Measurements from ENCODE around the gene NPSR1. TPM values are rescaled to one million over a fixed set of nuclear protein-coding genes. Genes with fewer than 3 reads are reported as not detected.
"Not testable (repeated sequence)": the region's sequence is repeated elsewhere in the genome, so short reads cannot be mapped to it uniquely, and the experiment has no call there.

The NPSR1 gene
- polyA plus RNA-seq, 1 of the 3 experiments (the other 2 are of a cell fraction), result not detected

GRCh38 chr7:34851431-34851830 lies 193.4 kb downstream of the NPSR1 start:
- Histone ChIP-seq H2AFZ (ENCODE audit: low read depth) (no peak overlapping the region), H3K9me2 (no peaks in the 10 kb centered on the region), H3K27ac (ENCODE audit: low read depth in 2 of 2, low read length in 1 of 2) (no peak overlapping the region), H3K4me3 (ENCODE audit: low read depth in 2 of 2, low read length in 1 of 2) (no peak overlapping the region), H3K36me3 (replicated peaks in 1 of 2; ENCODE audit: control insufficient read depth in 1 of 2, insufficient read depth in 2 of 2, low read length in 1 of 2) (no peaks in the 10 kb centered on the region), H3K27me3 (ENCODE audit: insufficient read depth) (no peaks in the 10 kb centered on the region), H3K9me3 (no peaks in the 10 kb centered on the region), H3K4me2 (no peak overlapping the region), H3K79me2 (ENCODE audit: insufficient read depth) (no peaks in the 10 kb centered on the region), H3K9ac (no peak overlapping the region), H4K20me1 (ENCODE audit: insufficient read depth) (no peaks in the 10 kb centered on the region), H3F3A (replicated peaks; ENCODE audit: insufficient read depth) (no peaks in the 10 kb centered on the region), H3K4me1 (ENCODE audit: control insufficient read depth in 1 of 2, insufficient read depth in 2 of 2, low read depth in 1 of 2, low read length in 1 of 2) (no peaks in the 10 kb centered on the region)
- no peak for TF ChIP-seq TEAD4 (IDR thresholded peaks at IDR 0.05; ENCODE audit: borderline replicate concordance, insufficient read depth)
- no peak for TF ChIP-seq IRF3 (IDR thresholded peaks at IDR 0.05; ENCODE audit: low read depth, low read length)
- TF ChIP-seq GABPA (IDR thresholded peaks at IDR 0.05; ENCODE audit: low read depth), result no peak
- no peak for TF ChIP-seq USF1 (IDR thresholded peaks at IDR 0.05; ENCODE audit: borderline replicate concordance, low read depth)
- no peak for TF ChIP-seq SIN3A (IDR thresholded peaks at IDR 0.05; ENCODE audit: borderline replicate concordance, low read depth, low read length)
- no peak for TF ChIP-seq JUND (IDR thresholded peaks at IDR 0.05)
- no peak for TF ChIP-seq RXRA (IDR thresholded peaks at IDR 0.05; ENCODE audit: borderline replicate concordance, low read depth)
- TF ChIP-seq POLR2AphosphoS5 (IDR thresholded peaks at IDR 0.05; ENCODE audit: low read depth, low read length), result no peak
- TF ChIP-seq ELF1 (IDR thresholded peaks at IDR 0.05), result no peak
- TF ChIP-seq CTCF (IDR thresholded peaks at IDR 0.05), result no peak
- no peak for TF ChIP-seq RCOR1 (IDR thresholded peaks at IDR 0.05; ENCODE audit: low read length)
- no peak for TF ChIP-seq FOXJ3 (CRISPR knock-in tag; IDR thresholded peaks at IDR 0.05)
- no peak for TF ChIP-seq TAF1 (IDR thresholded peaks at IDR 0.05; ENCODE audit: borderline replicate concordance, low read depth, low read length)
- no peak for TF ChIP-seq TCF12 (IDR thresholded peaks at IDR 0.05)
- no peak for TF ChIP-seq MEF2A (IDR thresholded peaks at IDR 0.05; ENCODE audit: borderline replicate concordance, low read depth)
- POLR2A ChIA-PET, result interaction anchor here (1.2 kb wide), 1 partner anchor 14 kb away, joined by 3 read pairs; no protein-coding TSS in a partner anchor
- DNase-seq, result no peak
- CTCF ChIA-PET, result interaction anchor here (1.0 kb wide), 1 partner anchor 17 kb away, joined by 3 read pairs; no protein-coding TSS in a partner anchor
- WGBS (ENCODE audit: low lambda C conversion rate), result 28% methylated on average over 2 of the region's 2 CpGs

- H3F3A ChIP-seq (replicated peaks; ENCODE audit: insufficient read depth); H3K4me1 ChIP-seq (ENCODE audit: control insufficient read depth in 1 of 2, insufficient read depth in 2 of 2, low read depth in 1 of 2, low read length in 1 of 2); H4K20me1 ChIP-seq (ENCODE audit: insufficient read depth); H3K27ac ChIP-seq (ENCODE audit: low read depth in 2 of 2, low read length in 1 of 2); DNase-seq; H3K36me3 ChIP-seq (replicated peaks in 1 of 2; ENCODE audit: control insufficient read depth in 1 of 2, insufficient read depth in 2 of 2, low read length in 1 of 2); H3K79me2 ChIP-seq (ENCODE audit: insufficient read depth); CTCF ChIA-PET; H3K27me3 ChIP-seq (ENCODE audit: insufficient read depth); H3K4me3 ChIP-seq (ENCODE audit: low read depth in 2 of 2, low read length in 1 of 2); H3K4me2 ChIP-seq; H3K9me3 ChIP-seq; POLR2A ChIA-PET; H3K9ac ChIP-seq; H3K9me2 ChIP-seq; H2AFZ ChIP-seq (ENCODE audit: low read depth): not testable (repeated sequence)
- 18% methylated on average over 2 of the region's 2 CpGs for WGBS (ENCODE audit: low lambda C conversion rate)
Observed at GRCh38 chr7:34858444-34858843, 200.4 kb downstream of the NPSR1 start.

- H3K4me2 ChIP-seq; H3K4me3 ChIP-seq (ENCODE audit: low read depth in 2 of 2, low read length in 1 of 2); POLR2A ChIA-PET; H2AFZ ChIP-seq (ENCODE audit: low read depth); H3K27me3 ChIP-seq (ENCODE audit: insufficient read depth); H3F3A ChIP-seq (replicated peaks; ENCODE audit: insufficient read depth); H3K27ac ChIP-seq (ENCODE audit: low read depth in 2 of 2, low read length in 1 of 2); H3K79me2 ChIP-seq (ENCODE audit: insufficient read depth); H3K9me2 ChIP-seq; H3K36me3 ChIP-seq (replicated peaks in 1 of 2; ENCODE audit: control insufficient read depth in 1 of 2, insufficient read depth in 2 of 2, low read length in 1 of 2); CTCF ChIA-PET; H3K9me3 ChIP-seq; H4K20me1 ChIP-seq (ENCODE audit: insufficient read depth); H3K9ac ChIP-seq; H3K4me1 ChIP-seq (ENCODE audit: control insufficient read depth in 1 of 2, insufficient read depth in 2 of 2, low read depth in 1 of 2, low read length in 1 of 2); DNase-seq: not testable (repeated sequence)
- 22% methylated on average over 1 of the region's 1 CpG for WGBS (ENCODE audit: low lambda C conversion rate)
Observed at GRCh38 chr7:34859281-34859680, 201.3 kb downstream of the NPSR1 start.

GRCh38 chr7:34866222-34866621 lies 208.2 kb downstream of the NPSR1 start:
- POLR2A ChIA-PET, result not testable (repeated sequence)

More at GRCh38 chr7:34866222-34866621, 208.2 kb downstream of the NPSR1 start:
- DNase-seq; H3K4me3 ChIP-seq (ENCODE audit: low read depth in 2 of 2, low read length in 1 of 2); H3K27ac ChIP-seq (ENCODE audit: low read depth in 2 of 2, low read length in 1 of 2); H2AFZ ChIP-seq (ENCODE audit: low read depth); H3K79me2 ChIP-seq (ENCODE audit: insufficient read depth); H3K9me3 ChIP-seq; H3K9me2 ChIP-seq; H3K27me3 ChIP-seq (ENCODE audit: insufficient read depth); H3K4me1 ChIP-seq (ENCODE audit: control insufficient read depth in 1 of 2, insufficient read depth in 2 of 2, low read depth in 1 of 2, low read length in 1 of 2); H3K4me2 ChIP-seq; H3F3A ChIP-seq (replicated peaks; ENCODE audit: insufficient read depth); H3K36me3 ChIP-seq (replicated peaks in 1 of 2; ENCODE audit: control insufficient read depth in 1 of 2, insufficient read depth in 2 of 2, low read length in 1 of 2); H4K20me1 ChIP-seq (ENCODE audit: insufficient read depth); H3K9ac ChIP-seq: not testable (repeated sequence)
- CTCF ChIA-PET, result interaction anchor here (1.1 kb wide), 1 partner anchor 14 kb away, joined by 3 read pairs; no protein-coding TSS in a partner anchor
- 82% methylated on average over 4 of the region's 5 CpGs for WGBS (ENCODE audit: low lambda C conversion rate)

Data from SK-N-SH (cell line).